Islet precursor cell (in vitro differentiated cells): ENCODE data around the gene USH1C.
A peak's percentile ranks its signal among the peaks of the same experiment; 100 is the strongest.

Experiments
- DNase-seq: peaks from one replicate; pipeline ENCODE4 v3.0.0-alpha.2; 2018

USH1C gene

DNA sequence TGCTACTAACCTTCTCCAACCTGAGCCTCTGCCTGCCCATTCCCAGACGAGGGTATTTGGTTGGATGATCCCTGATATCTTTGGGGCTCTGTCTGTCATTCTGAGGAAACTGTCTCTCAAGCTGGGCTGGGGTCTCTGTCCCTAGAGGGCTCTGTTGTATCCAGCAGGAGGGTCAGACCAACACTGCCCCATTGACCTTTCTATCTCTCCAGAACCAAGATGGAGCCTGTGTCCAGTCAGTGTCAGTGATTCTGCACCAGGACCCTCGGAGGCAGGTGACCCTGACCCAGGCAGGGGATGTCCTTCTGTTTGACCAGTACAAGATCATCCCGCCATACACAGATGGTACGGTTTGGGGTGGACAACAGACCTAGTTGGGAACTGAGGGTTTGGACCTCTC lies 24.7 kb upstream of the USH1C start:
- DNase-seq, result peak; percentile 28

DNA sequence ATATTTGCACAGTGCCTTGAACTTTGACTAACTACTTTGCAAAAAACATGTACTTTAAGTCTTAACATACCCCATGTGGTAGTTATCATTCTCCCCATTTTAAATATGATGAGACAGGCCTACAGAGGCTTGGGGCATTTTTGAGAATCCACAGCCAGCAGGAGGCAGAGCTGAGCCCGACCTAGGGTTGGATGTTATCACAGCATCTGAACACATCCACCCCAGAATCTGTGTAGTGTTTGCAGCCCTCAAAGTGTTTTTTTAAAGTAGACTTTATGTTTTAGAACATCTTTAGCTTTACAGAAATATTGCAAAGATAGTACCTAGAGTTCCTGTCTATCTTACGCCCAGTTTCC lies 20.4 kb upstream of the USH1C start:
- DNase-seq, result peak; percentile 47

GRCh38 chr11:17563961-17564686 lies 19.9 kb upstream of the USH1C start:
- peak; percentile 27 for DNase-seq

- DNase-seq, result peak; percentile 69
Observed at GRCh38 chr11:17563231-17563646, 19.0 kb upstream of the USH1C start.

DNA sequence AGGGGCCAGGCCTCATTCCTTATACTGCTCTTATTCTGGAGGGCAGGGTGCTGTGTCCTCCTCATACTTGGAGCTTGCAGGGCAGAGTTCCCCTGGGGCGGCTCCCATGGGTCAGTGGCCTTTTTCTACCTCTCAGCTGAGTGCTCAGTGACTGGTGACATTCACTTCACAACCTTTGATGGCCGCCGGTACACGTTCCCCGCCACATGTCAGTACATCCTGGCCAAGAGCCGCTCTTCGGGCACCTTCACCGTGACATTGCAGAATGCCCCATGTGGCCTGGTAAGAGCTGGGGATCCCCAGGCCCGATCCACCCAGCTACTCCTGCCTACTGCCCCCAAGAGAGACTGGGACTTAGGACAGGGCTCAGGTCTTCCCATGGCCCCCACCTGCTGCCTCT lies 17.3 kb upstream of the USH1C start:
- DNase-seq, result peak; percentile 42

- peak; percentile 23 for DNase-seq
Observed at GRCh38 chr11:17561111-17561415, 16.8 kb upstream of the USH1C start.

DNA sequence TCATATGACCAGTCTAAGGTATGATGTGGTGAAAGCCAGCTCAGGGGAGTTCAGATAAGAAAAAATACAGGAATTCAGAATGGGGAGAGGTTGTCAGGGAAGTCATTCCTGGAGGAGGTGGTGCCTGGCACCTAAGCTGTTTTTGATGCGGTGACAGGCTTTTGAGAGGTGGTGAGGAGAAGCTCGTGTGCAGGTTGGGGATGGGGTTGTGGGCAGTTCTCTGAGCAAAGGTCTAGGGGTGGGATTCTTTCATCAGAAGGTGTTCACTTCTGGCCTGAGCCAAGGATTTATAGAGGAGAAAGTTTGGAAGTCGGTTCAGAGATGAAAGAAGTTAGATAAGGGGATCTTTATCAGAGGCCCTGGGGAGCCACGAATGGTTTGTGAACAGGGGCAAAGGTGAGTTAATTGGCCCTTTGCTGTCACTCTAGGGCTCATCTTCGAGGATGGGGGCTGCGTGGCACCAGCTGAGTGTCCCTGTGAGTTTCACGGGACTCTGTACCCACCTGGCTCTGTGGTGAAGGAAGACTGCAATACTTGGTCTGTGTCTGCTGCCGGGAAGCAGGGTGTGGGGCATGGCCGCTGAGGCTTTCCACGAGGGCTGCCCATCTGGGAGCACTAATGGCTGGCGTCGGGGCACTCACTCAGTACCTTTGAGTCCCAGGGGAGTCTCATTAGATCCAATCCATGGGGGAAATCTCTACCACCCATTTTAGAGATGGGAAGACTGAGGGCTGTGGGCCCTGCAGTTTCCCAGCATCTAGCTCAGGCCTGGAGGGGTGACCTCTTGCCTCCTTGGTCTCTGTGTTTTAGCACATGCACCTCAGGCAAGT lies 16.3 kb upstream of the USH1C start:
- peak; percentile 37 for DNase-seq

GRCh38 chr11:17559341-17560087 lies 15.3 kb upstream of the USH1C start:
- peak; percentile 31 for DNase-seq

DNA sequence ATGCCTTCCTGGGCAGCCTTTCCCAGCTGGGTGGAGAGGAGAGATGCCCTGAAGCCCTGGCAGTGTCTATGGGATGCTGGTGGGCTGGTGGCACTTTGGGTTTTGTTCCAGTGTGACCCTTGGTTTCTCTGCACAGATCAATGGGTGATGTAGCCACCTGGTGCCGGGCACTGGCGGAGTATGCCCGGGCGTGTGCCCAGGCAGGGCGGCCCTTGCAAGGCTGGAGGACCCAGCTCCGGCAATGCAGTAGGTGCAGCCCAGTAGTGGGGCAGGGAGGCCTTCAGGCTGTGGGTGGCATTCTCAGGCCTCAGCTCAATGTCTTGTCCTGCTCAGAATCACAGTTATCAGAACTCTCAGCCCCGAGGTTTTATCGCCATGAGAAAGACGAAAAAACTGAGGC lies 14.7 kb upstream of the USH1C start:
- no peak for DNase-seq

DNA sequence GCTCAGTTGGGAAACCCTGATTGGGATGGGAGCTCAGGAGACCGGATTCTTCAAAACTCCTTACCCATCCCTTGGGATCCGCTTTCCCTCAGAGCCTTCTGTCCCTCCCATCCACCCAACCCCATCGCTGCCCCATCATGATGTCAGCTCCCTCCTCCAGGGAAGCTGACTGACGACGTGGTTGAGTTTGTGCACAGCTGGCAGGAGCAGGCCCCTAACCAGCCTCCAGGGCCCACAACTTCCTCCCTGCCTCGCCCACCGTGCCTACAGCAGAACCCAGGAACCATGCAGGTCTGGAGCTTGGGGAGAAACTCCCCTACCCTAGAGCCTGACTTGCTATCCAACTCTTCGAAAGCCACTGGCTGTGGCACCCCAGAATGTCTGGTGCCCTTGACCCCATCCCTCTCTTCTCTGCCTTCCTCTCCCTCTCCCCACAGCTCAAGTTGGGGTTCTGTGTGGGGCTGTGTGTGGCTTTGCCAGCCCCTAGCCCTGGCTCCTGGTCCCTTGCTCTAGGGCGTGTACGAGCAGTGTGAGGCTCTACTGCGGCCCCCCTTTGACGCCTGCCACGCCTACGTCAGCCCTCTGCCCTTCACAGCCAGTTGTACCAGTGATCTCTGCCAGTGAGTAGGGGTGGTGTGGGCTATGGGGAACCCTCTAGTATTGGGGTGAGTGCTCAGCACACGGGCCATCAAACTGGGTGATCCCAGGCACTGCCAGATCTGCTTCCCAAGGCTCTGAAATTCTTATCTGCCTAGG lies 14.0 kb upstream of the USH1C start:
- DNase-seq, result no peak

DNA sequence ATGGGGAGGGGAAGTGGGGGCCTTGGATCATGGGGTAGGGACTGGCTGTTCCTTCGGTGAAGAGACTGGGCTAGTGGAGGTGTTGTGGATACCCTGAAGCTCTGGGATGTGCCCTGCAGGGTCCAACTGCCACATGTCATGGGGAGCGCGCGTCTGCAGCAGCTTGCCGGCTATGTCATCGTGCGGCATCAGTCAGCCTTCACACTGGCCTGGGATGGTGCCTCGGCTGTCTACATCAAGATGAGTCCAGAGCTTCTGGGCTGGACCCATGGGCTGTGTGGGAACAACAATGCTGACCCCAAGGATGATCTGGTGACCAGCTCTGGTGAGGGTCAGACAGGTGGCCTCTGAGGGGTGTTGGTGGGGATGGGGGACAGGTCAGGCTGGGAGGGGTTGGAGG lies 12.8 kb upstream of the USH1C start:
- no peak for DNase-seq

- no peak for DNase-seq
Observed at GRCh38 chr11:17554487-17554886, 10.3 kb upstream of the USH1C start.

- DNase-seq, result no peak
Observed at GRCh38 chr11:17553249-17553546, 9.0 kb upstream of the USH1C start.

- DNase-seq, result no peak
Observed at GRCh38 chr11:17552392-17553248, 8.4 kb upstream of the USH1C start.

GRCh38 chr11:17552041-17552355 lies 7.8 kb upstream of the USH1C start:
- no peak for DNase-seq

- no peak for DNase-seq
Observed at GRCh38 chr11:17551347-17552040, 7.3 kb upstream of the USH1C start.

GRCh38 chr11:17550450-17551346 lies 6.5 kb upstream of the USH1C start:
- DNase-seq, result no peak

GRCh38 chr11:17548444-17548843 lies 4.2 kb upstream of the USH1C start:
- peak; percentile 71 for DNase-seq

GRCh38 chr11:17547932-17548331 lies 3.7 kb upstream of the USH1C start:
- no peak for DNase-seq

GRCh38 chr11:17547051-17547577 lies 2.9 kb upstream of the USH1C start, which contains the start of gene OTOG:
TSS of gene OTOG (plus strand) at chr11:17547259. CDS start at chr11:17547373, 114 bp downstream.
- DNase-seq, result peak; percentile 92
